GM12878 (cell line): Measurements from ENCODE around the gene GRN. TPM values are rescaled to one million over a fixed set of nuclear protein-coding genes. Genes with fewer than 3 reads are reported as not detected.
A peak's percentile ranks its signal among the peaks of the same experiment; 100 is the strongest.

Experiments
- BACH1 ChIP-seq: fragments of 450-650 bp; IDR thresholded peaks from 2 replicates; pipeline ENCODE4 v1.6.1; 2017; ENCODE audit warnings: mild to moderate bottlenecking, borderline replicate concordance
- CHD2 ChIP-seq: IDR thresholded peaks from 2 replicates; pipeline ENCODE4 v1.6.1; 2011; ENCODE audit warnings: low read depth, low read length, improper control_type of control experiment, borderline replicate concordance
- CUX1 ChIP-seq: IDR thresholded peaks from 2 replicates; pipeline ENCODE4 v1.6.1; 2012; ENCODE audit warnings: improper control_type of control experiment, low read depth, low read length; ENCODE audit not compliant: insufficient replicate concordance
- HDGF ChIP-seq: fragments of 450-650 bp; IDR thresholded peaks from 2 replicates; pipeline ENCODE4 v1.6.1; 2016; ENCODE audit warnings: antibody characterized with exemption
- MTA3 ChIP-seq: IDR thresholded peaks from 2 replicates; pipeline ENCODE4 v1.6.1; 2012; ENCODE audit warnings: low read length, inconsistent platforms, borderline replicate concordance
- MYB ChIP-seq: fragments of 150-350 bp; IDR thresholded peaks from 2 replicates; pipeline ENCODE4 v1.6.1; 2014; ENCODE audit warnings: mild to moderate bottlenecking, low read depth, low read length, borderline replicate concordance
- NBN ChIP-seq: fragments of 450-650 bp; IDR thresholded peaks from 2 replicates; pipeline ENCODE4 v1.6.1; 2016
- NR2C2 ChIP-seq: IDR thresholded peaks from 2 replicates; pipeline ENCODE4 v1.6.1; 2011; ENCODE audit warnings: borderline replicate concordance, low read depth; ENCODE audit not compliant: control insufficient read depth, insufficient read length
- PAX5 ChIP-seq: IDR thresholded peaks from 2 replicates; pipeline ENCODE4 v1.6.1; 2011; ENCODE audit warnings: low read depth, low read length, borderline replicate concordance
- PML ChIP-seq: IDR thresholded peaks from 2 replicates; pipeline ENCODE4 v1.6.1; 2012; ENCODE audit warnings: low read length, inconsistent platforms
- POU2F2 ChIP-seq: IDR thresholded peaks from 3 replicates; pipeline ENCODE4 v1.6.1; 2011; ENCODE audit warnings: low read depth, mild to moderate bottlenecking, low read length, borderline replicate concordance
- PRDM15 ChIP-seq: fragments of 450-650 bp; formaldehyde crosslinking; IDR thresholded peaks from 2 replicates; pipeline ENCODE4 v1.4.0; 2020; ENCODE audit warnings: mild to moderate bottlenecking, moderate library complexity
- SREBF2 ChIP-seq: IDR thresholded peaks from 2 replicates; pipeline ENCODE4 v1.6.1; 2012; ENCODE audit warnings: mild to moderate bottlenecking, low read length
- STAT1 ChIP-seq: fragments of 450-650 bp; conservative IDR thresholded peaks from 2 replicates; pipeline ENCODE4 v1.6.1; 2014; ENCODE audit warnings: antibody characterized with exemption, mild to moderate bottlenecking
- SUZ12 ChIP-seq: fragments of 200-600 bp; sonication (generic); IDR thresholded peaks from one replicate; pipeline ENCODE4 v1.6.1; 2018; ENCODE audit warnings: antibody characterized with exemption, mild to moderate bottlenecking; ENCODE audit not compliant: unreplicated experiment
- TCF12 ChIP-seq: IDR thresholded peaks from 2 replicates; pipeline ENCODE4 v1.6.1; 2011; ENCODE audit warnings: low read depth, mild to moderate bottlenecking, low read length
- ZNF217 ChIP-seq: fragments of 450-650 bp; IDR thresholded peaks from 2 replicates; pipeline ENCODE4 v1.6.1; 2017; ENCODE audit warnings: antibody characterized with exemption, mild to moderate bottlenecking
- ZNF592 ChIP-seq: fragments of 450-650 bp; IDR thresholded peaks from 2 replicates; pipeline ENCODE4 v1.6.1; 2017; ENCODE audit warnings: mild to moderate bottlenecking, moderate library complexity
- polyA plus RNA-seq, 11 experiments: library from polyadenylated mRNA; depleted of rRNA in 4 of 11; unstranded in 6 of 11; stranded (reverse) in 5 of 11; fragments of >200 nt; fragmentation: Nextera tagmentation in 4 of 11; fragmentation: Illumina TruSeq in 1 of 11; extraction: Ambion mirVana in 4 of 11; extraction: Trizol in 1 of 11; gene quantifications; 1 replicate in 1 of 11; 2 replicates in 10 of 11; pipeline versions ENCODE4 v1.2.1 to v1.2.3, GENCODE V29; 2011 to 2016; ENCODE audit warnings: inconsistent platforms in 2 of 11, missing spikeins in 2 of 11, low read depth in 1 of 11
- total RNA-seq, 4 experiments: library from RNA; depleted of rRNA in 3 of 4; stranded (reverse); fragments of >200 nt in 3 of 4; fragmentation: Illumina TruSeq in 1 of 4; extraction: Trizol in 1 of 4; gene quantifications; 2 replicates each; pipeline versions ENCODE4 v1.2.1 to v1.2.3, GENCODE V29; 2013 to 2021

GRN gene
- total and polyA plus RNA-seq, 10 of the 15 experiments (the other 5 are each of a cell fraction or from before 2014, with no cell fraction given), result 22.3 to 389 (median 139) TPM

- TF ChIP-seq PRDM15 (CRISPR knock-in tag) (no peak), MTA3 (no peak), ZNF217 (peak; percentile 92), NR2C2 (no peak), CHD2 (no peak), SUZ12 (no peak), ZNF592 (0 out of 2 replicates have a peak, but pooled peaks have one; percentile 58), MYB (no peak), TCF12 (0 out of 2 replicates have a peak, but pooled peaks have one; percentile 5), HDGF (peak; percentile 95; the same call in 1 of the 2 replicates), PML (no peak), CUX1 (no peak), PAX5 (peak; percentile 56; the same call in 1 of the 2 replicates), POU2F2 (peak; percentile 70; the same call in 2 of the 3 replicates), NBN (peak; percentile 61), SREBF2 (no peak), STAT1 (0 out of 2 replicates have a peak, but pooled peaks have one; percentile 41), BACH1 (peak; percentile 79)
Measured at GRCh38 chr17:44324571-44325275, 20.4 kb upstream of the GRN start, which contains the start of gene SLC25A39 (continued).
